ENCODE results near the gene GPAM.

- TF ChIP-seq, protein P1, sequence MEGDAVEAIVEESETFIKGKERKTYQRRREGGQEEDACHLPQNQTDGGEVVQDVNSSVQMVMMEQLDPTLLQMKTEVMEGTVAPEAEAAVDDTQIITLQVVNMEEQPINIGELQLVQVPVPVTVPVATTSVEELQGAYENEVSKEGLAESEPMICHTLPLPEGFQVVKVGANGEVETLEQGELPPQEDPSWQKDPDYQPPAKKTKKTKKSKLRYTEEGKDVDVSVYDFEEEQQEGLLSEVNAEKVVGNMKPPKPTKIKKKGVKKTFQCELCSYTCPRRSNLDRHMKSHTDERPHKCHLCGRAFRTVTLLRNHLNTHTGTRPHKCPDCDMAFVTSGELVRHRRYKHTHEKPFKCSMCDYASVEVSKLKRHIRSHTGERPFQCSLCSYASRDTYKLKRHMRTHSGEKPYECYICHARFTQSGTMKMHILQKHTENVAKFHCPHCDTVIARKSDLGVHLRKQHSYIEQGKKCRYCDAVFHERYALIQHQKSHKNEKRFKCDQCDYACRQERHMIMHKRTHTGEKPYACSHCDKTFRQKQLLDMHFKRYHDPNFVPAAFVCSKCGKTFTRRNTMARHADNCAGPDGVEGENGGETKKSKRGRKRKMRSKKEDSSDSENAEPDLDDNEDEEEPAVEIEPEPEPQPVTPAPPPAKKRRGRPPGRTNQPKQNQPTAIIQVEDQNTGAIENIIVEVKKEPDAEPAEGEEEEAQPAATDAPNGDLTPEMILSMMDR (IDR thresholded peaks at IDR 0.05), result no peak
- TF ChIP-seq POLR2A (IDR thresholded peaks at IDR 0.05), result no peak
Observed at GRCh38 chr10:112161757-112162518, 21.6 kb downstream of the GPAM start.

Measured in esophagus squamous epithelium (tissue), 4 donors.